ACC112 (cell line): ENCODE results near the gene PAPOLB.

Source experiments
- H2AFZ ChIP-seq: fragments of 200-600 bp; sonication (generic); one replicate; pipeline ENCODE4 v1.6.0; 2017; ENCODE audit warnings: antibody characterized with exemption, low read length; ENCODE audit not compliant: unreplicated experiment
- H3K27ac ChIP-seq: fragments of 200-600 bp; sonication (generic); 2 replicates; pipeline ENCODE4 v1.5.1; 2014; ENCODE audit warnings: low read depth, mild to moderate bottlenecking, antibody characterized with exemption, low read length, moderate library complexity
- H3K27me3 ChIP-seq: fragments of 200-600 bp; sonication (generic); 2 replicates; pipeline ENCODE4 v1.6.1; 2014; ENCODE audit warnings: mild to moderate bottlenecking, antibody characterized with exemption, low read length, moderate library complexity, mixed read lengths; ENCODE audit not compliant: insufficient read depth
- H3K36me3 ChIP-seq: fragments of 200-600 bp; sonication (generic); 2 replicates; pipeline ENCODE4 v1.6.1; 2016; ENCODE audit warnings: mild to moderate bottlenecking, antibody characterized with exemption, low read length, moderate library complexity, mixed read lengths; ENCODE audit not compliant: insufficient read depth
- H3K4me1 ChIP-seq: fragments of 200-600 bp; sonication (generic); one replicate; pipeline ENCODE4 v1.6.1; 2016; ENCODE audit warnings: low read length, mixed read lengths; ENCODE audit not compliant: insufficient read depth, unreplicated experiment, control insufficient read depth
- H3K4me3 ChIP-seq: fragments of 200-600 bp; sonication (generic); 2 replicates; pipeline ENCODE4 v1.5.1; 2014; ENCODE audit warnings: mild to moderate bottlenecking, low read depth, low read length
- H3K79me2 ChIP-seq: fragments of 200-600 bp; sonication (generic); one replicate; pipeline ENCODE4 v1.6.0; 2016; ENCODE audit warnings: low read length; ENCODE audit not compliant: control insufficient read depth, unreplicated experiment, insufficient read depth

The PAPOLB gene

GRCh38 chr7:4833691-4834600 lies 27.9 kb downstream of the PAPOLB start:
- no peaks in the 10 kb centered on the region for H3K27me3 ChIP-seq
- no peaks in the 10 kb centered on the region for H3K36me3 ChIP-seq
- no peak overlapping the region for H3K27ac ChIP-seq
- no peaks in the 10 kb centered on the region for H3K4me1 ChIP-seq
- no peak overlapping the region for H3K4me3 ChIP-seq
- no peak overlapping the region for H2AFZ ChIP-seq
- H3K79me2 ChIP-seq, result no peaks in the 10 kb centered on the region

- no peaks in the 10 kb centered on the region for H3K27me3 ChIP-seq
- H3K36me3 ChIP-seq, result no peaks in the 10 kb centered on the region
- no peak overlapping the region for H3K4me3 ChIP-seq
- no peak overlapping the region for H2AFZ ChIP-seq
- no peaks in the 10 kb centered on the region for H3K4me1 ChIP-seq
- H3K27ac ChIP-seq, result no peak overlapping the region
- H3K79me2 ChIP-seq, result no peaks in the 10 kb centered on the region
Measured at GRCh38 chr7:4833176-4833575, 28.7 kb downstream of the PAPOLB start.

GRCh38 chr7:4832711-4833110 lies 29.1 kb downstream of the PAPOLB start:
- Histone ChIP-seq H2AFZ (no peak overlapping the region), H3K27me3 (no peaks in the 10 kb centered on the region), H3K36me3 (no peaks in the 10 kb centered on the region), H3K4me1 (no peaks in the 10 kb centered on the region), H3K27ac (no peak overlapping the region), H3K4me3 (no peak overlapping the region), H3K79me2 (no peaks in the 10 kb centered on the region)

GRCh38 chr7:4831723-4832495 lies 29.9 kb downstream of the PAPOLB start:
- Histone ChIP-seq H3K4me1 (no peaks in the 10 kb centered on the region), H3K79me2 (no peaks in the 10 kb centered on the region), H3K36me3 (no peaks in the 10 kb centered on the region), H3K27ac (no peak overlapping the region), H2AFZ (no peak overlapping the region), H3K27me3 (no peaks in the 10 kb centered on the region), H3K4me3 (no peak overlapping the region)

GRCh38 chr7:4830176-4830575 lies 31.7 kb downstream of the PAPOLB start:
- H3K27me3 ChIP-seq, result no peaks in the 10 kb centered on the region
- H3K4me3 ChIP-seq, result no peak overlapping the region
- H3K36me3 ChIP-seq, result no peaks in the 10 kb centered on the region
- H3K79me2 ChIP-seq, result no peaks in the 10 kb centered on the region
- H3K4me1 ChIP-seq, result no peaks in the 10 kb centered on the region
- H3K27ac ChIP-seq, result no peak overlapping the region
- H2AFZ ChIP-seq, result no peak overlapping the region

GRCh38 chr7:4828720-4829383 lies 33.0 kb downstream of the PAPOLB start:
- H3K4me1 ChIP-seq, result no peaks in the 10 kb centered on the region
- no peak overlapping the region for H3K27ac ChIP-seq
- H2AFZ ChIP-seq, result no peak overlapping the region
- H3K27me3 ChIP-seq, result no peaks in the 10 kb centered on the region
- no peaks in the 10 kb centered on the region for H3K79me2 ChIP-seq
- no peak overlapping the region for H3K4me3 ChIP-seq
- no peaks in the 10 kb centered on the region for H3K36me3 ChIP-seq

GRCh38 chr7:4825081-4825480 lies 36.7 kb downstream of the PAPOLB start:
- no peak overlapping the region for H2AFZ ChIP-seq
- no peak overlapping the region for H3K27ac ChIP-seq

GRCh38 chr7:4824120-4824775 lies 37.6 kb downstream of the PAPOLB start:
- no peaks in the 10 kb centered on the region for H3K4me1 ChIP-seq
- no peaks in the 10 kb centered on the region for H3K79me2 ChIP-seq
- H3K36me3 ChIP-seq, result no peaks in the 10 kb centered on the region
- H2AFZ ChIP-seq, result no peak overlapping the region
- H3K27me3 ChIP-seq, result 0 out of 2 replicates have a peak, but pooled peaks cover 4% of the 10 kb centered on the region
- H3K27ac ChIP-seq, result no peak overlapping the region
- H3K4me3 ChIP-seq, result no peak overlapping the region

More at GRCh38 chr7:4825081-4825480, 36.7 kb downstream of the PAPOLB start:
- Histone ChIP-seq H3K27me3 (no peaks in the 10 kb centered on the region), H3K36me3 (no peaks in the 10 kb centered on the region), H3K4me1 (no peaks in the 10 kb centered on the region), H3K79me2 (no peaks in the 10 kb centered on the region), H3K4me3 (no peak overlapping the region)

GRCh38 chr7:4823441-4824119 lies 38.2 kb downstream of the PAPOLB start:
- Histone ChIP-seq H3K4me1 (no peaks in the 10 kb centered on the region), H3K27me3 (0 out of 2 replicates have a peak, but pooled peaks cover 4% of the 10 kb centered on the region), H3K4me3 (no peak overlapping the region), H2AFZ (no peak overlapping the region), H3K79me2 (no peaks in the 10 kb centered on the region), H3K36me3 (no peaks in the 10 kb centered on the region), H3K27ac (no peak overlapping the region)

GRCh38 chr7:4822677-4823076 lies 39.2 kb downstream of the PAPOLB start:
- Histone ChIP-seq H3K4me1 (no peaks in the 10 kb centered on the region), H3K27me3 (0 out of 2 replicates have a peak, but pooled peaks cover 4% of the 10 kb centered on the region), H2AFZ (no peak overlapping the region), H3K36me3 (no peaks in the 10 kb centered on the region), H3K79me2 (no peaks in the 10 kb centered on the region), H3K4me3 (no peak overlapping the region), H3K27ac (no peak overlapping the region)
